ENCODE data around the gene SPIRE1. TPM values are rescaled to one million over a fixed set of nuclear protein-coding genes. Genes with fewer than 3 reads are reported as not detected.
"Not testable (repeated sequence)": the region's sequence is repeated elsewhere in the genome, so short reads cannot be mapped to it uniquely, and the experiment has no call there.

The SPIRE1 gene
- total RNA-seq, 2 donors from 2014 or later = 7.8 to 12.0 TPM

GRCh38 chr18:12424252-12424651, 233.7 kb downstream of the SPIRE1 start:
- H3K36me3 Mint-ChIP-seq = no peaks in the 10 kb centered on the region
- H3K27ac Mint-ChIP-seq = no peak overlapping the region
- DNase-seq (ENCODE audit: low spot score) (peak; percentile 6), ATAC-seq (no peak)
- H3K4me1 Mint-ChIP-seq (ENCODE audit: low read depth in 2 of 2) = peaks cover 4 to 7% of the 10 kb centered on the region in 2 donors
- peaks cover 0 to 4% of the 10 kb centered on the region in 2 donors for H3K27me3 Mint-ChIP-seq
- no peaks in the 10 kb centered on the region for H3K9me3 Mint-ChIP-seq
- H3K4me3 Mint-ChIP-seq = no peak overlapping the region

GRCh38 chr18:12423820-12424219, 234.1 kb downstream of the SPIRE1 start:
- H3K36me3 Mint-ChIP-seq = no peaks in the 10 kb centered on the region
- no peak for ATAC-seq

GRCh38 chr18:12423393-12423792, 234.5 kb downstream of the SPIRE1 start:
- H3K36me3 Mint-ChIP-seq = no peaks in the 10 kb centered on the region
- ATAC-seq = no peak
- no peak overlapping the region for H3K4me3 Mint-ChIP-seq
- peaks cover 4 to 7% of the 10 kb centered on the region in 2 donors for H3K4me1 Mint-ChIP-seq (ENCODE audit: low read depth in 2 of 2)
- no peak for DNase-seq (ENCODE audit: low spot score)
- peaks cover 0 to 4% of the 10 kb centered on the region in 2 donors for H3K27me3 Mint-ChIP-seq
- H3K9me3 Mint-ChIP-seq = no peaks in the 10 kb centered on the region
- no peak overlapping the region for H3K27ac Mint-ChIP-seq

More at GRCh38 chr18:12423820-12424219, 234.1 kb downstream of the SPIRE1 start:
- H3K9me3 Mint-ChIP-seq = no peaks in the 10 kb centered on the region
- peak; percentile 49 for DNase-seq (ENCODE audit: low spot score)
- no peak overlapping the region for H3K27ac Mint-ChIP-seq
- H3K4me1 Mint-ChIP-seq (ENCODE audit: low read depth in 2 of 2) = peaks cover 4 to 7% of the 10 kb centered on the region in 2 donors
- no peak overlapping the region for H3K4me3 Mint-ChIP-seq
- H3K27me3 Mint-ChIP-seq = peaks cover 0 to 4% of the 10 kb centered on the region in 2 donors

- Mint-ChIP-seq H3K4me3 (no peak overlapping the region), H3K9me3 (no peaks in the 10 kb centered on the region), H3K27me3 (peaks cover 0 to 4% of the 10 kb centered on the region in 2 donors), H3K27ac (no peak overlapping the region), H3K4me1 (ENCODE audit: low read depth in 2 of 2) (peaks cover 4 to 7% of the 10 kb centered on the region in 2 donors), H3K36me3 (no peaks in the 10 kb centered on the region)
- ATAC-seq (no peak), DNase-seq (ENCODE audit: low spot score) (peak; percentile 47)
Measured at GRCh38 chr18:12422936-12423335, 235.0 kb downstream of the SPIRE1 start.

- ATAC-seq = no peak
- H3K36me3 Mint-ChIP-seq = no peaks in the 10 kb centered on the region
- no peaks in the 10 kb centered on the region for H3K9me3 Mint-ChIP-seq
- H3K4me3 Mint-ChIP-seq = no peak overlapping the region
- peak; percentile 10 for DNase-seq (ENCODE audit: low spot score)
- H3K27ac Mint-ChIP-seq = no peak overlapping the region
- H3K27me3 Mint-ChIP-seq = peaks cover 0 to 4% of the 10 kb centered on the region in 2 donors
- peaks cover 4 to 7% of the 10 kb centered on the region in 2 donors for H3K4me1 Mint-ChIP-seq (ENCODE audit: low read depth in 2 of 2)
Measured at GRCh38 chr18:12421732-12422131, 236.2 kb downstream of the SPIRE1 start.

- H3K27me3 Mint-ChIP-seq = peaks cover 0 to 4% of the 10 kb centered on the region in 2 donors
- peaks cover 4 to 7% of the 10 kb centered on the region in 2 donors for H3K4me1 Mint-ChIP-seq (ENCODE audit: low read depth in 2 of 2)
- ATAC-seq (no peak), DNase-seq (ENCODE audit: low spot score) (peak; percentile 34)
- H3K36me3 Mint-ChIP-seq = no peaks in the 10 kb centered on the region
- H3K4me3 Mint-ChIP-seq = peak overlapping the region; percentile 74
- H3K9me3 Mint-ChIP-seq = no peaks in the 10 kb centered on the region
- H3K27ac Mint-ChIP-seq = no peak overlapping the region
Measured at GRCh38 chr18:12420821-12421421, 237.0 kb downstream of the SPIRE1 start.

- peaks cover 0 to 4% of the 10 kb centered on the region in 2 donors for H3K27me3 Mint-ChIP-seq
- no peak for ATAC-seq
- H3K4me3 Mint-ChIP-seq = no peak overlapping the region
- H3K4me1 Mint-ChIP-seq (ENCODE audit: low read depth in 2 of 2) = peaks cover 4 to 7% of the 10 kb centered on the region in 2 donors
- H3K36me3 Mint-ChIP-seq = no peaks in the 10 kb centered on the region
- DNase-seq (ENCODE audit: low spot score) = no peak
- no peaks in the 10 kb centered on the region for H3K9me3 Mint-ChIP-seq
- no peak overlapping the region for H3K27ac Mint-ChIP-seq
Measured at GRCh38 chr18:12417687-12418086, 240.2 kb downstream of the SPIRE1 start.

GRCh38 chr18:12416098-12416729, 241.7 kb downstream of the SPIRE1 start:
- peaks cover 0 to 2% of the 10 kb centered on the region in 2 donors for H3K27me3 Mint-ChIP-seq
- DNase-seq (ENCODE audit: low spot score) (no peak), ATAC-seq (no peak)
- peak overlapping the region in 1 of 2 donors; percentile 17 for H3K27ac Mint-ChIP-seq
- no peaks in the 10 kb centered on the region for H3K36me3 Mint-ChIP-seq
- H3K4me3 Mint-ChIP-seq = no peak overlapping the region
- H3K4me1 Mint-ChIP-seq (ENCODE audit: low read depth in 2 of 2) = peaks cover 4 to 6% of the 10 kb centered on the region in 2 donors
- H3K9me3 Mint-ChIP-seq = no peaks in the 10 kb centered on the region

- no peak for ATAC-seq
- H3K9me3 Mint-ChIP-seq = no peaks in the 10 kb centered on the region
- H3K27ac Mint-ChIP-seq = no peak overlapping the region
- H3K36me3 Mint-ChIP-seq = no peaks in the 10 kb centered on the region
- peaks cover under 1 to 3% of the 10 kb centered on the region in 2 donors for H3K27me3 Mint-ChIP-seq
- DNase-seq (ENCODE audit: low spot score) = no peak
- peaks cover 0 to 3% of the 10 kb centered on the region in 2 donors for H3K4me1 Mint-ChIP-seq (ENCODE audit: low read depth in 2 of 2)
- H3K4me3 Mint-ChIP-seq = no peak overlapping the region
Measured at GRCh38 chr18:12411456-12411855, 246.5 kb downstream of the SPIRE1 start.

GRCh38 chr18:12410747-12411146, 247.2 kb downstream of the SPIRE1 start:
- H3K4me3 Mint-ChIP-seq; H3K36me3 Mint-ChIP-seq; H3K27ac Mint-ChIP-seq; ATAC-seq; H3K27me3 Mint-ChIP-seq; H3K9me3 Mint-ChIP-seq; H3K4me1 Mint-ChIP-seq (ENCODE audit: low read depth in 2 of 2); DNase-seq (ENCODE audit: low spot score): not testable (repeated sequence)

GRCh38 chr18:12410081-12410481, 247.8 kb downstream of the SPIRE1 start:
- DNase-seq (ENCODE audit: low spot score) = no peak
- H3K9me3 Mint-ChIP-seq = no peaks in the 10 kb centered on the region
- H3K4me1 Mint-ChIP-seq (ENCODE audit: low read depth in 2 of 2) = peaks cover 0 to 6% of the 10 kb centered on the region in 2 donors
- no peak for ATAC-seq
- peaks cover 11 to 16% of the 10 kb centered on the region in 2 donors for H3K27me3 Mint-ChIP-seq
- H3K36me3 Mint-ChIP-seq = no peaks in the 10 kb centered on the region
- H3K27ac Mint-ChIP-seq = no peak overlapping the region
- H3K4me3 Mint-ChIP-seq = no peak overlapping the region

- H3K27ac Mint-ChIP-seq = no peak overlapping the region
- no peak for ATAC-seq
- no peak overlapping the region for H3K4me3 Mint-ChIP-seq
- no peaks in the 10 kb centered on the region for H3K36me3 Mint-ChIP-seq
- peaks cover 14 to 22% of the 10 kb centered on the region in 2 donors for H3K27me3 Mint-ChIP-seq
- no peaks in the 10 kb centered on the region for H3K9me3 Mint-ChIP-seq
- H3K4me1 Mint-ChIP-seq (ENCODE audit: low read depth in 2 of 2) = peaks cover 0 to 6% of the 10 kb centered on the region in 2 donors
- DNase-seq (ENCODE audit: low spot score) = no peak
Measured at GRCh38 chr18:12409469-12409868, 248.4 kb downstream of the SPIRE1 start.

- Mint-ChIP-seq H3K27ac (no peak overlapping the region), H3K4me3 (peak overlapping the region; percentile 65), H3K4me1 (ENCODE audit: low read depth in 2 of 2) (peaks cover 0 to 8% of the 10 kb centered on the region in 2 donors), H3K36me3 (no peaks in the 10 kb centered on the region), H3K9me3 (no peaks in the 10 kb centered on the region), H3K27me3 (peaks cover 21 to 29% of the 10 kb centered on the region in 2 donors)
- no peak for DNase-seq (ENCODE audit: low spot score)
- no peak for ATAC-seq
Measured at GRCh38 chr18:12408247-12408869, 249.5 kb downstream of the SPIRE1 start.

Data from natural killer cell treated with Interleukin-12 subunit alpha and Interleukin-12 subunit beta and Interleukin-15 and Interleukin-18, amount 100 ng/mL, for 72 hours (primary cell).